Prostate gland (tissue), 2 donors: ENCODE data around the gene COX10.
"Not testable (repeated sequence)": the region's sequence is repeated elsewhere in the genome, so short reads cannot be mapped to it uniquely, and the experiment has no call there.

Experiments
- POLR2AphosphoS5 ChIP-seq: sonication (generic); formaldehyde crosslinking; IDR thresholded peaks from one replicate; pipeline ENCODE4 v1.6.1; 2017; ENCODE audit warnings: antibody characterized with exemption
- TF ChIP-seq, protein P1 (sequence below), 4 experiments: fragments of 200-600 bp in 2 of 4; fragments of 450-650 bp in 2 of 4; sonication (generic) in 2 of 4; IDR thresholded peaks; 1 replicate in 3 of 4; 2 replicates in 1 of 4; pipeline ENCODE4 v1.5.1; 2016 to 2019; ENCODE audit warnings: antibody characterized with exemption in 4 of 4, mild to moderate bottlenecking in 2 of 4, moderate library complexity in 2 of 4

DNA sequence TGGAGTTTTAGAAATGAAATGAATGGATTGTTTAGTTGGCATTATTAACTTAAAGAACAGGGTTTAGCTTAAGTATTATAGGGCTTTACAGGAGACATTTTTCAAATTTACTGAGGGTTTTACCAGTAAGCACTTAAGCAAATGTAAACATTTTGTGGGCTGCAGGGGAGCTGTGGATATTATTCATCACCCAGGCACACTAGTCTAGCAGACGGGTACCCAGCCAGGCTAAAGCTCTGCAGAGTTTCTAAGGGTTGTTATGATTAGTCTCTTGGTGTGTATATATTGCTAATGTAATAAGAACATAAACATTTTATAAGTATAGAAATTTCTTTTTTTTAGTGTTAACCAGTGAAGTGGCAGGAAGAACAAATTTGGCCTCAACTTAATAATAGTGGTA, 110.6 kb downstream of the COX10 start:
- not testable (repeated sequence) for TF ChIP-seq POLR2AphosphoS5
- TF ChIP-seq, protein P1, sequence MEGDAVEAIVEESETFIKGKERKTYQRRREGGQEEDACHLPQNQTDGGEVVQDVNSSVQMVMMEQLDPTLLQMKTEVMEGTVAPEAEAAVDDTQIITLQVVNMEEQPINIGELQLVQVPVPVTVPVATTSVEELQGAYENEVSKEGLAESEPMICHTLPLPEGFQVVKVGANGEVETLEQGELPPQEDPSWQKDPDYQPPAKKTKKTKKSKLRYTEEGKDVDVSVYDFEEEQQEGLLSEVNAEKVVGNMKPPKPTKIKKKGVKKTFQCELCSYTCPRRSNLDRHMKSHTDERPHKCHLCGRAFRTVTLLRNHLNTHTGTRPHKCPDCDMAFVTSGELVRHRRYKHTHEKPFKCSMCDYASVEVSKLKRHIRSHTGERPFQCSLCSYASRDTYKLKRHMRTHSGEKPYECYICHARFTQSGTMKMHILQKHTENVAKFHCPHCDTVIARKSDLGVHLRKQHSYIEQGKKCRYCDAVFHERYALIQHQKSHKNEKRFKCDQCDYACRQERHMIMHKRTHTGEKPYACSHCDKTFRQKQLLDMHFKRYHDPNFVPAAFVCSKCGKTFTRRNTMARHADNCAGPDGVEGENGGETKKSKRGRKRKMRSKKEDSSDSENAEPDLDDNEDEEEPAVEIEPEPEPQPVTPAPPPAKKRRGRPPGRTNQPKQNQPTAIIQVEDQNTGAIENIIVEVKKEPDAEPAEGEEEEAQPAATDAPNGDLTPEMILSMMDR (IDR thresholded peaks at IDR 0.05) = not testable (repeated sequence)
